ENCODE measurements around the gene GAPT. TPM values are rescaled to one million over a fixed set of nuclear protein-coding genes. Genes with fewer than 3 reads are reported as not detected.
A peak's percentile ranks its signal among the peaks of the same experiment; 100 is the strongest.

Gene GAPT
- total RNA-seq, 4 donors from 2014 or later: 3.8 TPM; not detected in 3

DNA sequence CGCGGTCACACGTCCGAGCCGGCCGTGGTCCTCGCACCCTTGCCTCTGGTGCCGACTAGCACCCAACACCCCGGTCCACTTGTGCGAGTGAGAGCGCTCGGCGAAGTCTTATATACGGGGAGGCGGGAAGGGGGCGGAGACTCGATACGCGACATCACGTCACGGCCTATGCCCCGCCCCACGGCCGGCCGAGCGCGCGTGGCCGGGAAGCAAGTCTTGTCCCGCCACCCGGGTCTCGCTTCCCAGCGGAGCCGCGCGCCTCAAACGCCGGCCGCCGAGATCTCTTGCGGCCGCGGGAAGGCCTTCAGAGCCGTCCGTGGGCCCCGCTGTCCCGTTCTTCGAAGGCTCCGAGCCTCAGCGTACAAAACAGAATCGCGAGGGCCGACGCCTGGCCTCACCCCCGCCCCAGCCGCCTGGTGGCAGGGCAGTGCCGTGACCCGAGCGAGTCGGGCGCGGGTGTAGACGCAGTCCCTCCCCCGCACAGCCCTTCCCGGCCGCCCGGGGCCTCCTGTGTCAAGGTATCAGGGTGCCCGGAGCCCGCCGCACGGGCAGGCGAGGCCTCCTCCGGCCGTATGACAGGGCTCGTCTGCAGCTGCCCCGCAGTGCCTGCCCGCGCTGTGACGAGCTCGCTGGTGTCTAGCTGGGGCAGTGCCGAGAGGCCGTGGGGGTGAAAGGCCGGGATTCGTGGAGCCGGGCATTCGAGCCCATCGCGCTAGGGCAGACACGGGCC is 31.1 kb upstream of the GAPT start, which contains the start of gene PLK2:
PLK2 (minus strand) TSS at position 85 of the 730 bp plus-strand sequence. CDS start 127 bp downstream, outside the sequence.
- in situ Hi-C loops (cut with MboI; ENCODE audit: low pct_ligation_motif_present in 1 of 4, low pct_unique_long_range_greater_than_20kb in 1 of 4, low sequenced_read_pairs in 3 of 4) (loop anchor here (10.0 to 25.0 kb wide), 6 partner anchors 573 to 1165 kb away; no protein-coding TSS in a partner anchor), intact Hi-C loops (cut with DNase I; ENCODE audit: low total_unique reads) (loop anchor here (1.0 to 5.0 kb wide), 2 partner anchors 683 to 1162 kb away; no protein-coding TSS in a partner anchor)
- Histone ChIP-seq H3K4me1 (peaks cover 0 to 25% (median 9%) of the 10 kb centered on the region in 4 donors), H3K27me3 (no peaks in the 10 kb centered on the region), H3K36me3 (peaks cover 0 to 9% (median 0%) of the 10 kb centered on the region in 4 donors), H3K27ac (peak within 1 kb of the TSS; percentile 93 to 97 (median 96)), H3K4me3 (peak within 1 kb of the TSS; percentile 76 to 90 (median 82)), H3K9me3 (no peaks in the 10 kb centered on the region)
- peak; percentile 96 for DNase-seq
- TF ChIP-seq POLR2A (IDR thresholded peaks at IDR 0.05): peak; percentile 100
- peak; percentile 100 for TF ChIP-seq POLR2AphosphoS5 (IDR thresholded peaks at IDR 0.05)
- TF ChIP-seq, protein P1, sequence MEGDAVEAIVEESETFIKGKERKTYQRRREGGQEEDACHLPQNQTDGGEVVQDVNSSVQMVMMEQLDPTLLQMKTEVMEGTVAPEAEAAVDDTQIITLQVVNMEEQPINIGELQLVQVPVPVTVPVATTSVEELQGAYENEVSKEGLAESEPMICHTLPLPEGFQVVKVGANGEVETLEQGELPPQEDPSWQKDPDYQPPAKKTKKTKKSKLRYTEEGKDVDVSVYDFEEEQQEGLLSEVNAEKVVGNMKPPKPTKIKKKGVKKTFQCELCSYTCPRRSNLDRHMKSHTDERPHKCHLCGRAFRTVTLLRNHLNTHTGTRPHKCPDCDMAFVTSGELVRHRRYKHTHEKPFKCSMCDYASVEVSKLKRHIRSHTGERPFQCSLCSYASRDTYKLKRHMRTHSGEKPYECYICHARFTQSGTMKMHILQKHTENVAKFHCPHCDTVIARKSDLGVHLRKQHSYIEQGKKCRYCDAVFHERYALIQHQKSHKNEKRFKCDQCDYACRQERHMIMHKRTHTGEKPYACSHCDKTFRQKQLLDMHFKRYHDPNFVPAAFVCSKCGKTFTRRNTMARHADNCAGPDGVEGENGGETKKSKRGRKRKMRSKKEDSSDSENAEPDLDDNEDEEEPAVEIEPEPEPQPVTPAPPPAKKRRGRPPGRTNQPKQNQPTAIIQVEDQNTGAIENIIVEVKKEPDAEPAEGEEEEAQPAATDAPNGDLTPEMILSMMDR (IDR thresholded peaks at IDR 0.05): peak in 4 of 5 experiments; percentile 39 to 91 (median 59)
- no peak for TF ChIP-seq EP300 (IDR thresholded peaks at IDR 0.05; ENCODE audit: low read depth)
- WGBS, 2 donors (ENCODE audit: low coverage in 1 of 2): 1% methylated on average over 18 of the region's 89 CpGs; no CpG with 5 or more reads in 1 of the 2 donors

DNA sequence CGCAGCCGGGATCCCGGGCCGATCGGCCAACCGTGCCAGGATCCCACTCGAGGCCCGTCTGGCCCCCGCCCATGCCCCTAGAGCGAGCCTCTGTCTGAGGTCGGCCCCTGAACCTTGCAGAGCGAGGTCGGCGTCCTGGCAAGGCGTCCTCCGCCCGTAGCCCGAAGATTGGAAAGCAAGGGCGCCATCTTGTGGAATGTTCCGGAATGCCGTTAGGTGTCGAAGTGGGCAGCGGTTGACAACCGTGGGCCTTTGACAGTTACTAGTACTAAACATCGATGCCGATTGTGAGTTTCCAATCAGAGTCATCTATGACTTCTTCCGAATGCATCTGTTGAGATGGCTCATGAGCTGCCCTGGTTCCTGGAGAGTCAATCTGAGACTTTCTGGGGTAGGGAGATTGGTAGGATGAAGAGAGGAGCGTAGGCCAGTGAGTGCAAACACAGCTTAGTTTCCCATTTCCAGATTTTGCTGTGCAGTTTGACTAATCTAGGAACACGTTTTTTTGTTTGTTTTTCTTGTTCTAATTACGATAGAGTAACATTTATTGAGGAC is 30.4 kb upstream of the GAPT start:
- no peaks in the 10 kb centered on the region for H3K27me3 ChIP-seq
- WGBS, 2 donors (ENCODE audit: low coverage in 1 of 2): 11 to 44% methylated on average over 3 to 18 of the region's 30 CpGs
- DNase-seq: peak; percentile 95
- no peaks in the 10 kb centered on the region for H3K9me3 ChIP-seq
- peaks cover 0 to 25% (median 9%) of the 10 kb centered on the region in 4 donors for H3K4me1 ChIP-seq
- H3K36me3 ChIP-seq: peaks cover 0 to 3% (median 0%) of the 10 kb centered on the region in 4 donors
- intact Hi-C loops (cut with DNase I; ENCODE audit: low total_unique reads): loop anchor here (1.0 to 5.0 kb wide), 2 partner anchors 684 to 1163 kb away; no protein-coding TSS in a partner anchor
- in situ Hi-C loops (cut with MboI; ENCODE audit: low pct_ligation_motif_present in 1 of 4, low pct_unique_long_range_greater_than_20kb in 1 of 4, low sequenced_read_pairs in 3 of 4): loop anchor here (10.0 to 25.0 kb wide), 6 partner anchors 574 to 1166 kb away; no protein-coding TSS in a partner anchor
- H3K27ac ChIP-seq: peak overlapping the region; percentile 93 to 97 (median 96)
- peak overlapping the region; percentile 56 to 90 (median 82) for H3K4me3 ChIP-seq
- no peak for TF ChIP-seq POLR2A (IDR thresholded peaks at IDR 0.05)
- peak in 2 of 3 donors; percentile 14 to 27 for TF ChIP-seq POLR2AphosphoS5 (IDR thresholded peaks at IDR 0.05)
- TF ChIP-seq, protein P1 (IDR thresholded peaks at IDR 0.05): peak; percentile 56 to 81 (median 68)
- no peak for TF ChIP-seq EP300 (IDR thresholded peaks at IDR 0.05; ENCODE audit: low read depth)

DNA sequence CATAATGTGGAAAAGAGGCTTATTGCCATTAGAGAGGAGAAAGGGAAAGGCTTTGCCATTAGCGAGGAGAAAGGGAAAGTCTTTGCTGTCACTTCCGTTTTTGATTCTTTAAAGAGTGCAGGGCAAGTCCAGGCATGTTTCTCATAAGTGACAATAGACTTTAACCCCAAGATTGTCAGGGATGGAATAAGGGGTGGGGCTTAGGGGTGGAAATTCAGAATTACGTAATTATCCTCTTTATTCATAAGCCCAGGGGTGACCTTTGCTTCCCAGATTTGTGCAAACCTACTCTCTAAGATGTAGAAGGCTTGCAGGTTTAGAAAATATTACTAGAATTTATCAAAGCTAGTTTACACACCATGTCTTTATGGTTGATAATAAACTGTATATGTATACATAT is 29.1 kb upstream of the GAPT start:
- no peaks in the 10 kb centered on the region for H3K27me3 ChIP-seq
- TF ChIP-seq POLR2AphosphoS5 (IDR thresholded peaks at IDR 0.05) (peak in 2 of 3 donors; percentile 58 to 83), EP300 (IDR thresholded peaks at IDR 0.05; ENCODE audit: low read depth) (no peak), POLR2A (IDR thresholded peaks at IDR 0.05) (peak; percentile 43)
- TF ChIP-seq, protein P1 (IDR thresholded peaks at IDR 0.05): no peak
- no peaks in the 10 kb centered on the region for H3K36me3 ChIP-seq
- no peaks in the 10 kb centered on the region for H3K9me3 ChIP-seq
- intact Hi-C loops (cut with DNase I; ENCODE audit: low total_unique reads): loop anchor here (5.0 kb wide), 1 partner anchor 685 kb away; no protein-coding TSS in a partner anchor
- H3K4me1 ChIP-seq: peaks cover 0 to 21% (median 9%) of the 10 kb centered on the region in 4 donors
- WGBS, 2 donors (ENCODE audit: low coverage in 1 of 2): 42 to 43% methylated on average over 3 of the region's 3 CpGs
- peak; percentile 15 for DNase-seq
- no peak overlapping the region for H3K4me3 ChIP-seq
- H3K27ac ChIP-seq: peak overlapping the region; percentile 93 to 97 (median 96)
- in situ Hi-C loops (cut with MboI; ENCODE audit: low pct_ligation_motif_present in 1 of 4, low pct_unique_long_range_greater_than_20kb in 1 of 4, low sequenced_read_pairs in 3 of 4): loop anchor here (10.0 to 25.0 kb wide), 6 partner anchors 575 to 1167 kb away; no protein-coding TSS in a partner anchor
